ENCODE results near the gene IL31RA.
A peak's percentile ranks its signal among the peaks of the same experiment; 100 is the strongest.
"Not testable (repeated sequence)": the region's sequence is repeated elsewhere in the genome, so short reads cannot be mapped to it uniquely, and the experiment has no call there.

IL31RA gene

GRCh38 chr5:55925712-55926111 is 74.6 kb downstream of the IL31RA start:
- DNase-seq (ENCODE audit: low read depth in 2 of 2) = no peak

GRCh38 chr5:55926476-55926875 is 75.3 kb downstream of the IL31RA start:
- no peak for DNase-seq (ENCODE audit: low read depth in 2 of 2)

- DNase-seq (ENCODE audit: low read depth in 2 of 2) = no peak
These were observed 76.9 kb downstream of the IL31RA start for GRCh38 chr5:55927861-55928655.

- no peak for DNase-seq (ENCODE audit: low read depth in 2 of 2)
These were observed 78.1 kb downstream of the IL31RA start for GRCh38 chr5:55929020-55929799.

- no peak for DNase-seq (ENCODE audit: low read depth in 2 of 2)
These were observed 81.5 kb downstream of the IL31RA start for GRCh38 chr5:55932700-55933099.

GRCh38 chr5:55933377-55934114 is 82.4 kb downstream of the IL31RA start:
- no peak for DNase-seq (ENCODE audit: low read depth in 2 of 2)

- no peak for DNase-seq (ENCODE audit: low read depth in 2 of 2)
These were observed 83.0 kb downstream of the IL31RA start for GRCh38 chr5:55934115-55934613.

- DNase-seq (ENCODE audit: low read depth in 2 of 2) = no peak
These were observed 83.6 kb downstream of the IL31RA start for GRCh38 chr5:55934720-55935119.

GRCh38 chr5:55935371-55935770 is 84.2 kb downstream of the IL31RA start:
- no peak for DNase-seq (ENCODE audit: low read depth in 2 of 2)

- DNase-seq (ENCODE audit: low read depth in 2 of 2) = peak; percentile 37 to 60
These were observed 85.0 kb downstream of the IL31RA start for GRCh38 chr5:55936100-55936693.

GRCh38 chr5:55937598-55937997 is 86.4 kb downstream of the IL31RA start:
- DNase-seq (ENCODE audit: low read depth in 2 of 2) = not testable (repeated sequence)

- DNase-seq (ENCODE audit: low read depth in 2 of 2) = not testable (repeated sequence)
These were observed 90.0 kb downstream of the IL31RA start for GRCh38 chr5:55941154-55941553.

- DNase-seq (ENCODE audit: low read depth in 2 of 2) = no peak
These were observed 108.1 kb downstream of the IL31RA start for GRCh38 chr5:55959208-55959607.

- DNase-seq (ENCODE audit: low read depth in 2 of 2) = no peak
These were observed 109.6 kb downstream of the IL31RA start for GRCh38 chr5:55960779-55961178.

- DNase-seq (ENCODE audit: low read depth in 2 of 2) = no peak
These were observed 114.4 kb downstream of the IL31RA start for GRCh38 chr5:55965525-55965924.

GRCh38 chr5:55966284-55966683 is 115.1 kb downstream of the IL31RA start:
- DNase-seq (ENCODE audit: low read depth in 2 of 2) = no peak

GRCh38 chr5:55969956-55970355 is 118.8 kb downstream of the IL31RA start:
- no peak for DNase-seq (ENCODE audit: low read depth in 2 of 2)

All from stimulated activated CD8-positive, alpha-beta memory T cell treated with anti-CD3 and anti-CD28 coated beads, Interleukin-7, amount 100 ng/mL, for 1 hour (primary cell).